OCI-LY1 (cell line): ENCODE results near the gene USB1.

ENCODE experiments used
- EZH2 ChIP-seq: fragments of 200-600 bp; sonication (generic), shearing (Covaris generic); IDR thresholded peaks from 2 replicates; pipeline ENCODE4 v1.8.0; 2017; ENCODE audit warnings: borderline replicate concordance, mixed run types, mild to moderate bottlenecking, antibody characterized with exemption, low read length, moderate library complexity, mixed read lengths
- TF ChIP-seq, protein P1 (sequence below): fragments of 200-600 bp; sonication (generic), shearing (Covaris generic); IDR thresholded peaks from 2 replicates; pipeline ENCODE4 v1.5.1; 2017; ENCODE audit warnings: mild to moderate bottlenecking, antibody characterized with exemption, low read length, moderate library complexity, mixed read lengths

DNA sequence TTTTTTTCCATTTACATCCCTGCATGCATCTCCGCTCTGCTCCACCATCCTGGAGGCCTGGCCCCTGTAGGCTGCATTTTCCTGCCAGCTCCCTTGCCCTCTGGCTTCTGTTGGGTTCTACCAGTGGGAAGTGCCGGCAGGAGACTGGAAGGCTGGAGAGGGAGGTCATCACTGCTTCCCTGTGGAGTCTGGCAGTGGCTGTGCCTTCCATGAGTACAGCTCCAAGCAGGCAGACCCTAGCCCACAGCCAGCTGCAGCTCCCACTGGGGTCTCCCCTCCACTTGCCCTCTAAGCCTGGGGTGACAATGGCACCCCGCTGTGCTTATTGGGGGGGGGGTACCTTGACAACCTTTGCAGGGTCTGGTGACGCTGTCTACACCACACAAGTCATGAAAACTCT lies 61.6 kb downstream of the USB1 start:
- TF ChIP-seq, protein P1, sequence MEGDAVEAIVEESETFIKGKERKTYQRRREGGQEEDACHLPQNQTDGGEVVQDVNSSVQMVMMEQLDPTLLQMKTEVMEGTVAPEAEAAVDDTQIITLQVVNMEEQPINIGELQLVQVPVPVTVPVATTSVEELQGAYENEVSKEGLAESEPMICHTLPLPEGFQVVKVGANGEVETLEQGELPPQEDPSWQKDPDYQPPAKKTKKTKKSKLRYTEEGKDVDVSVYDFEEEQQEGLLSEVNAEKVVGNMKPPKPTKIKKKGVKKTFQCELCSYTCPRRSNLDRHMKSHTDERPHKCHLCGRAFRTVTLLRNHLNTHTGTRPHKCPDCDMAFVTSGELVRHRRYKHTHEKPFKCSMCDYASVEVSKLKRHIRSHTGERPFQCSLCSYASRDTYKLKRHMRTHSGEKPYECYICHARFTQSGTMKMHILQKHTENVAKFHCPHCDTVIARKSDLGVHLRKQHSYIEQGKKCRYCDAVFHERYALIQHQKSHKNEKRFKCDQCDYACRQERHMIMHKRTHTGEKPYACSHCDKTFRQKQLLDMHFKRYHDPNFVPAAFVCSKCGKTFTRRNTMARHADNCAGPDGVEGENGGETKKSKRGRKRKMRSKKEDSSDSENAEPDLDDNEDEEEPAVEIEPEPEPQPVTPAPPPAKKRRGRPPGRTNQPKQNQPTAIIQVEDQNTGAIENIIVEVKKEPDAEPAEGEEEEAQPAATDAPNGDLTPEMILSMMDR = no peak
- no peak for TF ChIP-seq EZH2
